HCT116 (cell line): Measurements from ENCODE around the gene OPN4. TPM values are rescaled to one million over a fixed set of nuclear protein-coding genes. Genes with fewer than 3 reads are reported as not detected.

ENCODE experiments used
- ATAC-seq: fragments of 200-7000 bp; cut with Tn5 transposase; 2 replicates; pipeline ENCODE4 v1.9.1; 2020; ENCODE audit warnings: mild to moderate bottlenecking, moderate library complexity
- Bru-seq: library from RNA; stranded (reverse); fragments of 400-500 nt; gene quantifications from one replicate; lab custom pipeline; 2021; lab: Mats Ljungman, UMichigan
- BruChase-seq, 2 experiments: library from RNA; stranded (reverse); fragments of 400-500 nt; gene quantifications; one replicate each; lab custom pipeline; 2021; lab: Mats Ljungman, UMichigan
- BruUV-seq: library from RNA; stranded (reverse); fragments of 400-500 nt; replicated peaks from 2 replicates; lab custom pipeline; 2021; lab: Mats Ljungman, UMichigan
- CTCF ChIA-PET: fragments of 300-600 bp; sonication (Branson Sonifier 250); formaldehyde crosslinking; loops from one replicate; lab custom pipeline; 2021; ENCODE audit warnings: antibody characterized with exemption; lab: Charles Lee
- POLR2A ChIA-PET: fragments of 300-600, 350-600 bp; sonication (Branson Sonifier 250); formaldehyde crosslinking; loops from one replicate; lab custom pipeline; 2021; ENCODE audit warnings: antibody characterized with exemption; lab: Charles Lee
- RAD21 ChIA-PET, 2 experiments: fragments of 300-600 bp; sonication (Branson Sonifier 250); formaldehyde crosslinking; loops; one replicate each; lab custom pipeline; 2023; ENCODE audit warnings: low total read pairs in 2 of 2; ENCODE audit not compliant: uncharacterized antibody in 2 of 2, unreplicated experiment in 2 of 2, low non-redundant PET in 1 of 2; lab: Charles Lee
- DNase-seq: peaks from one replicate; pipeline ENCODE4 v3.0.0-alpha.2; 2010; ENCODE audit warnings: low read depth, low spot score
- H2AFZ ChIP-seq: fragments of 200-600 bp; shearing (Covaris generic), sonication (generic); 2 replicates; pipeline ENCODE4 v1.6.1; 2017; ENCODE audit warnings: low read depth, mixed run types, mixed read lengths, antibody characterized with exemption, low read length; ENCODE audit not compliant: poor library complexity, severe bottlenecking
- H3K27ac ChIP-seq: 2 replicates; pipeline ENCODE4 v1.5.1; 2012; ENCODE audit warnings: low read depth, low read length
- H3K27me3 ChIP-seq: fragments of 200-600 bp; sonication (generic); 2 replicates; pipeline ENCODE4 v1.6.1; 2016; ENCODE audit warnings: mixed run types, low read length, mixed read lengths; ENCODE audit not compliant: insufficient read depth
- H3K36me3 ChIP-seq, 2 experiments: fragments of 200-500 bp in 1 of 2; fragments of 200-600 bp in 1 of 2; sonication (Bioruptor generic) in 1 of 2; sonication (generic) in 1 of 2; 2 replicates each; pipeline versions ENCODE4 v1.5.1 to v1.6.1; 2014 to 2016; ENCODE audit warnings: low read length in 2 of 2, inconsistent platforms in 1 of 2, mixed read lengths in 1 of 2, mixed run types in 1 of 2; ENCODE audit not compliant: insufficient read depth in 2 of 2, control insufficient read depth in 1 of 2
- H3K4me1 ChIP-seq, 2 experiments: fragments of 200-600 bp in 1 of 2; sonication (generic) in 1 of 2; 2 replicates each; pipeline versions ENCODE4 v1.5.1 to v1.6.1; 2012 to 2017; ENCODE audit warnings: low read length in 2 of 2, inconsistent platforms in 1 of 2, mild to moderate bottlenecking in 1 of 2, mixed read lengths in 1 of 2, mixed run types in 1 of 2, moderate library complexity in 1 of 2; ENCODE audit not compliant: insufficient read depth in 2 of 2, control insufficient read depth in 1 of 2
- H3K4me2 ChIP-seq: fragments of 200-600 bp; sonication (generic); 2 replicates; pipeline ENCODE4 v1.6.1; 2017; ENCODE audit warnings: mixed run types, low read length, mixed read lengths
- H3K4me3 ChIP-seq, 2 experiments: fragments of 200-600 bp in 1 of 2; sonication (generic) in 1 of 2; replicated peaks in 1 of 2; 2 replicates each; pipeline ENCODE4 v1.5.1; 2011 to 2016; ENCODE audit warnings: low read length in 2 of 2, control low read depth in 1 of 2, low read depth in 1 of 2, mild to moderate bottlenecking in 1 of 2, mixed read lengths in 1 of 2, mixed run types in 1 of 2
- H3K79me2 ChIP-seq: fragments of 200-600 bp; sonication (generic); 2 replicates; pipeline ENCODE4 v1.6.1; 2017; ENCODE audit warnings: mild to moderate bottlenecking, mixed run types, low read length, moderate library complexity, mixed read lengths; ENCODE audit not compliant: insufficient read depth
- H3K9ac ChIP-seq: fragments of 200-600 bp; sonication (generic); 2 replicates; pipeline ENCODE4 v1.6.1; 2016; ENCODE audit warnings: low read length, mixed read lengths
- H3K9me2 ChIP-seq: fragments of 200-600 bp; sonication (generic), shearing (Covaris generic); 2 replicates; pipeline ENCODE4 v1.6.1; 2017; ENCODE audit warnings: mixed run types, mild to moderate bottlenecking, moderate library complexity; ENCODE audit not compliant: insufficient read depth
- H3K9me3 ChIP-seq, 2 experiments: fragments of 200-500 bp in 1 of 2; fragments of 200-600 bp in 1 of 2; sonication (Bioruptor generic) in 1 of 2; sonication (generic) in 1 of 2; 2 replicates each; pipeline ENCODE4 v1.6.1; 2014 to 2017; ENCODE audit warnings: low read length in 2 of 2, mixed read lengths in 2 of 2, inconsistent platforms in 1 of 2, low read depth in 1 of 2, mild to moderate bottlenecking in 1 of 2, mixed run types in 1 of 2, moderate library complexity in 1 of 2; ENCODE audit not compliant: control insufficient read depth in 1 of 2, insufficient read depth in 1 of 2
- H4K20me1 ChIP-seq: fragments of 200-600 bp; sonication (generic), shearing (Covaris generic); 2 replicates; pipeline ENCODE4 v1.6.1; 2017; ENCODE audit warnings: mixed run types, mild to moderate bottlenecking, moderate library complexity; ENCODE audit not compliant: insufficient read depth
- CEBPB ChIP-seq: IDR thresholded peaks from 2 replicates; pipeline ENCODE4 v1.6.1; 2012; ENCODE audit warnings: low read depth
- EGR1 ChIP-seq: IDR thresholded peaks from 2 replicates; pipeline ENCODE4 v1.6.1; 2012; ENCODE audit warnings: low read depth
- EZH2 ChIP-seq: fragments of 200-600 bp; sonication (generic); IDR thresholded peaks from 2 replicates; pipeline ENCODE4 v1.6.1; 2017; ENCODE audit warnings: antibody characterized with exemption, mixed run types
- FOSL1 ChIP-seq: IDR thresholded peaks from 2 replicates; pipeline ENCODE4 v1.6.1; 2012; ENCODE audit warnings: low read depth
- JUND ChIP-seq: IDR thresholded peaks from 2 replicates; pipeline ENCODE4 v1.6.1; 2012
- POLR2A ChIP-seq: IDR thresholded peaks from 2 replicates; pipeline ENCODE4 v1.7.0; 2011; ENCODE audit warnings: borderline replicate concordance; ENCODE audit not compliant: insufficient read depth, insufficient read length; ENCODE audit errors: extremely low read depth
- POLR2AphosphoS5 ChIP-seq: IDR thresholded peaks from 2 replicates; pipeline ENCODE4 v1.6.1; 2011; ENCODE audit warnings: mild to moderate bottlenecking, low read depth, low read length, moderate library complexity
- REST ChIP-seq: IDR thresholded peaks from 2 replicates; pipeline ENCODE4 v1.6.1; 2012; ENCODE audit warnings: low read depth
- SP1 ChIP-seq: IDR thresholded peaks from 2 replicates; pipeline ENCODE4 v1.6.1; 2012; ENCODE audit warnings: low read depth
- TCF7L2 ChIP-seq: IDR thresholded peaks from 2 replicates; pipeline ENCODE4 v1.7.0; 2011; ENCODE audit warnings: borderline replicate concordance, inconsistent platforms; ENCODE audit not compliant: insufficient read depth, insufficient read length; ENCODE audit errors: extremely low read depth
- YY1 ChIP-seq: IDR thresholded peaks from 2 replicates; pipeline ENCODE4 v1.6.1; 2011; ENCODE audit warnings: low read length, low read depth, moderate library complexity, mild to moderate bottlenecking; ENCODE audit not compliant: insufficient replicate concordance; ENCODE audit errors: extremely low read depth
- ZBTB33 ChIP-seq: IDR thresholded peaks from 2 replicates; pipeline ENCODE4 v1.6.1; 2011; ENCODE audit warnings: mild to moderate bottlenecking, low read length, moderate library complexity; ENCODE audit not compliant: insufficient replicate concordance; ENCODE audit errors: extremely low read depth
- ZFX ChIP-seq: fragments of 450-650 bp; IDR thresholded peaks from 2 replicates; pipeline ENCODE4 v1.6.1; 2017
- ZNF274 ChIP-seq: fragments of 200-500 bp; sonication (Bioruptor generic); IDR thresholded peaks from 2 replicates; pipeline ENCODE4 v1.6.1; 2014; ENCODE audit warnings: mild to moderate bottlenecking, low read depth, low read length, inconsistent platforms
- intact Hi-C: fragments of 100-400 bp; cut with micrococcal nuclease; formaldehyde crosslinking; loops from 2 replicates; pipeline ENCODE4 v1.10.0; 2022
- long read RNA-seq: library from polyadenylated mRNA; unstranded; transcript quantifications from one replicate; pipeline ENCODE4 v2.0.0, GENCODE V29; 2021; ENCODE audit not compliant: unreplicated experiment
- polyA plus RNA-seq: library from polyadenylated mRNA; unstranded; fragments of >200 nt; gene quantifications from 2 replicates; pipeline ENCODE4 v1.2.1, GENCODE V29; 2012; ENCODE audit warnings: missing spikeins
- total RNA-seq: library from RNA; stranded (reverse); gene quantifications from one replicate; pipeline ENCODE4 v1.2.1, GENCODE V29; 2021; ENCODE audit not compliant: unreplicated experiment
- TF ChIP-seq, protein P1 (sequence below), 3 experiments: fragments of 200-600 bp in 1 of 3; sonication (generic) in 1 of 3; IDR thresholded peaks in 2 of 3; conservative IDR thresholded peaks in 1 of 3; 2 replicates each; pipeline ENCODE4 v1.5.1; 2012 to 2017; ENCODE audit warnings: low read depth in 2 of 3, low read length in 2 of 3, antibody characterized with exemption in 1 of 3, borderline replicate concordance in 1 of 3, control low read depth in 1 of 3, mild to moderate bottlenecking in 1 of 3, mixed read lengths in 1 of 3, mixed run types in 1 of 3, moderate library complexity in 1 of 3; ENCODE audit not compliant: insufficient read depth in 1 of 3

OPN4 gene
- total RNA-seq: not detected
- not detected in 2 replicates for polyA plus RNA-seq
- Bru-seq, nascent RNA: not detected
- not detected for BruChase-seq, experiment 1, labeled RNA remaining after a 6-hour chase
- BruChase-seq, experiment 2, labeled RNA remaining after a 2-hour chase: not detected
- long read RNA-seq: 0 reads

GRCh38 chr10:86654411-86655172, at the start of gene OPN4:
OPN4 (plus strand) TSS chr10:86654547; CDS start chr10:86654784, 237 bp downstream.
- no peak within 1 kb of the TSS for H3K9ac ChIP-seq
- no peak within 1 kb of the TSS for H3K4me3 ChIP-seq
- no peak within 1 kb of the TSS for H3K4me2 ChIP-seq
- peaks cover under 1 to 7% of the 10 kb centered on the region in 2 experiments; a peak in 2 of 4 replicates for H3K4me1 ChIP-seq
- H3K36me3 ChIP-seq: no peaks in the 10 kb centered on the region
- ChIA-PET POLR2A (interaction anchor here (0.7 kb wide), 1 partner anchor 1710 kb away, joined by 3 read pairs; no protein-coding TSS in a partner anchor), CTCF (no interaction called here), RAD21 (no interaction called here)
- no peaks in the 10 kb centered on the region for H3K79me2 ChIP-seq
- H4K20me1 ChIP-seq: no peaks in the 10 kb centered on the region
- DNase-seq (no peak), ATAC-seq (peak; percentile 37)
- intact Hi-C loops: no loop called here
- no peaks in the 10 kb centered on the region for H3K27me3 ChIP-seq
- BruUV-seq: no TSS peak
- TF ChIP-seq JUND (no peak), YY1 (no peak), SP1 (no peak), CEBPB (no peak), TCF7L2 (no peak), ZFX (no peak), EZH2 (no peak), ZNF274 (no peak), ZBTB33 (no peak), REST (no peak), POLR2AphosphoS5 (no peak), EGR1 (no peak), FOSL1 (no peak), POLR2A (no peak)
- TF ChIP-seq, protein P1, sequence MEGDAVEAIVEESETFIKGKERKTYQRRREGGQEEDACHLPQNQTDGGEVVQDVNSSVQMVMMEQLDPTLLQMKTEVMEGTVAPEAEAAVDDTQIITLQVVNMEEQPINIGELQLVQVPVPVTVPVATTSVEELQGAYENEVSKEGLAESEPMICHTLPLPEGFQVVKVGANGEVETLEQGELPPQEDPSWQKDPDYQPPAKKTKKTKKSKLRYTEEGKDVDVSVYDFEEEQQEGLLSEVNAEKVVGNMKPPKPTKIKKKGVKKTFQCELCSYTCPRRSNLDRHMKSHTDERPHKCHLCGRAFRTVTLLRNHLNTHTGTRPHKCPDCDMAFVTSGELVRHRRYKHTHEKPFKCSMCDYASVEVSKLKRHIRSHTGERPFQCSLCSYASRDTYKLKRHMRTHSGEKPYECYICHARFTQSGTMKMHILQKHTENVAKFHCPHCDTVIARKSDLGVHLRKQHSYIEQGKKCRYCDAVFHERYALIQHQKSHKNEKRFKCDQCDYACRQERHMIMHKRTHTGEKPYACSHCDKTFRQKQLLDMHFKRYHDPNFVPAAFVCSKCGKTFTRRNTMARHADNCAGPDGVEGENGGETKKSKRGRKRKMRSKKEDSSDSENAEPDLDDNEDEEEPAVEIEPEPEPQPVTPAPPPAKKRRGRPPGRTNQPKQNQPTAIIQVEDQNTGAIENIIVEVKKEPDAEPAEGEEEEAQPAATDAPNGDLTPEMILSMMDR (IDR thresholded peaks at IDR 0.05 in 2 of 3, conservative IDR thresholded peaks at IDR 0.05 in 1 of 3; ENCODE audit: borderline replicate concordance in 1 of 3, insufficient read depth in 1 of 3, low read depth in 2 of 3, low read length in 2 of 3): no peak
- H3K9me2 ChIP-seq: no peaks in the 10 kb centered on the region
- no peak within 1 kb of the TSS for H2AFZ ChIP-seq
- no peaks in the 10 kb centered on the region for H3K9me3 ChIP-seq
- no peak within 1 kb of the TSS for H3K27ac ChIP-seq
